HS-27A (cell line): ENCODE data around the gene HACL1.
A peak's percentile ranks its signal among the peaks of the same experiment; 100 is the strongest.
"Not testable (repeated sequence)": the region's sequence is repeated elsewhere in the genome, so short reads cannot be mapped to it uniquely, and the experiment has no call there.

ENCODE experiments used
- DNase-seq: peaks from one replicate; pipeline ENCODE4 v3.0.0-alpha.2; 2012; ENCODE audit warnings: low read depth, missing footprints

HACL1 gene

DNA sequence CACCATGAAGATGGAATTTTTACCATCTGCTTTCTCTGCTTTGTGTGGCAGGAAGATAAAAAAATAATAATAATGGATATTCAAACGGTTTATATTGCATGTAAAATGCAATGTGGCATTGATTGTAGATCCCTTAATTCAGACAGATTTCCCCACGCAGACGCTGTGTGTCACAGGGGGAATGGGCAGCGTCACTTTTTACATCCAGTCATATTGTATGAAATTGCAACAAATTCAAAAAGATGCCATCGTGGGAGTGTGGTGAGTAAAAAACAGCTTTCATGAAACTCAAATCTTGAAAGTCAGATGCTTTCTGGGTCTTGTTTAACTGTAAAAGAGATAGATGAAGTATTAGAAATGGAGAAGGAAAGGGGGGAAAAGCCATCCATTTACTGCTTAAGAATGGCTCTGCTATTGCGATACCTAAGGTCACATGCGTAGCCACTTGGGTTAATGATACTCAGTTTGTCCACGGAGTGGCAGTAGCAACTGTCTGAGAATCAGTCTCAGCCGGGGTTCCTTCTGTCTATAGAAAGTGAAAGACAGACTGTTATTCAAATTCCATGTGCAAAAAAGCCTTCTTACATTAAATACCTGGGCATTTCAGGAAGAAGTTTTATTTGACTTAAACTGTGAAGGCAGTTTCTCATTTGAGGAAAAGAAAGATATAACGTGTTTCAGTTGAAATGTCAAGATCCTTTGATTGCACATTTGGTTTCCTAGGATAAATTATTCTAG, 28.7 kb upstream of the HACL1 start:
- DNase-seq = peak; percentile 79

DNA sequence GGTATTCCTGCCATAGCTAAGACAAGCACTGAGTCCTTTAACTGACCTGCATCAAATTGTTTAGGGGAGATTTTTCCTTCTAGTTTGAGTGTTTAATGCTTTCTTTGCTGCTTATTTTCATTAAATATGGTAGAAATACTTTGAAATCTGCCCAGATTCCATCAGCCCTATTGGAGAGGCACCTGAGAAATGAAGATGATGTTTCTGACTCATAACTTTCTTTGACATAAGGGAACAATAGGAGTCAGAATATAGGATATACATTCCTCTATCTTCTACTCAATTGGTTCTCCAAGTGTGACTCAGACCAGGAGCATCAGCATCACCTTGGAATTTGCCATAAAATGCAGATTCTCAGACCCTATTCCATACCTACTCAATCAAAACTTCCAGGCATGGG, 27.6 kb upstream of the HACL1 start:
- DNase-seq = no peak

DNA sequence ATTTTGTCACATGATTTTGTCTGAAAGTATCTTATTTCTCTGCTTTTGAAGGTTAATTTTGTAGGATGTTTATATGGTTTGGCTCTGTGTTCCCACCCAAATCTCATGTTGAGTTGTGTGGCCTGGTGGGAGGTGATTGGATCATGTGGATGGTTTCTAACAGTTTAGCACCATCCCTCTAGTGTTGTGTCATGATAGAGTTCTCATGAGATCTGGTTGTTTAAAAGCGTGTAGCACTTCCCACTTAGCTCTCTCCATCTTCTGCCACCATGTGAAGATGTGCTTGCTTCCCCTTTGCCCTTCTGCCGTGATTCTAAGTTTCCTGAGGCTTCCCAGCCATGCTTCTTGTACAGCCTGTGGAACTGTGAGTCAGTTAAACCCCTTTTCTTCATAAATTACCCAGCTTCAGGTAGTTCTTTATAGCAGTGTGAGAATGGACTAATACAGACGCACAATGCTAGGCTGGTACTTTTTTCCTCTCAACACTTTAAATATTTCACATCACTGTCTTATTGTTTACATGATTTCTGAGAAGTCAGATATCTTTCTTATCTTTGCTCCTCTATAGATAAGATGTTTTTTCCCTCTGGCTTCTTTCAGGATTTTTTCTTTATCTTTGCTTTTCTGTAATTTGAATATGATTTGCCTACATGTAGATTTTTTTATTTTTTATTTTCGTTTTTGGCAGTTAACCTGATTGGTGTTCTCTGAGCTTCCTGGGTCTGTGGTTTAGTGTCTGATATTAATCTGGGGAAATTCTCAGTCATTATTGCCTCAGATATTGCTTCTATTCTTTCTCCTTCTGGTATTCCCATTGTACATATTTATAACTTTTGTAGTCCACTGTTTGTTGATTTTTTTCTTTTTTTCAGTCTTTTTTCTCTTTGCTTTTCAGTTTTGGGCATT, 22.4 kb upstream of the HACL1 start:
- no peak for DNase-seq

- DNase-seq = not testable (repeated sequence)
These were observed 18.5 kb upstream of the HACL1 start for GRCh38 chr3:15619659-15620464.

DNA sequence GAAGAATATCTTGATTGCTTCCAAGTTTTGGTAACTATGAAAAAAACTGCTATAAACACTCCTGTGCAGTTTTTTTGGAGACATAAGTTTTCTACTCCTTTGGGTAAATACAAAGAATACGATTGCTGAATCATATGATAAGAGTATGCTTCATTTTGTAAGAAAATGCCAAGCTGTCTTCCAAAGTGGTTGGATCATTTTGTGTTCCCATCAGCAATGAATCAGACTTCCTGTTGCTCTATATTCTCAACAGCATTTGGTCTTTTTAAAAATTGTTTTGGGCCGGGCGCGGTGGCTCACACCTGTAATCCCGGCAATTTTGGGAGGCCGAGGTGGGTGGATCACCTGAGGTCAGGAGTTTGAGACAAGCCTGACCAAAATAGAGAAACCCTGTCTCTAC, 14.7 kb upstream of the HACL1 start:
- no peak for DNase-seq

GRCh38 chr3:15614958-15615357, 13.6 kb upstream of the HACL1 start:
- no peak for DNase-seq

GRCh38 chr3:15612001-15612400, 10.6 kb upstream of the HACL1 start:
- DNase-seq = no peak

- DNase-seq = no peak
These were observed 9.6 kb upstream of the HACL1 start for GRCh38 chr3:15611018-15611417.

DNA sequence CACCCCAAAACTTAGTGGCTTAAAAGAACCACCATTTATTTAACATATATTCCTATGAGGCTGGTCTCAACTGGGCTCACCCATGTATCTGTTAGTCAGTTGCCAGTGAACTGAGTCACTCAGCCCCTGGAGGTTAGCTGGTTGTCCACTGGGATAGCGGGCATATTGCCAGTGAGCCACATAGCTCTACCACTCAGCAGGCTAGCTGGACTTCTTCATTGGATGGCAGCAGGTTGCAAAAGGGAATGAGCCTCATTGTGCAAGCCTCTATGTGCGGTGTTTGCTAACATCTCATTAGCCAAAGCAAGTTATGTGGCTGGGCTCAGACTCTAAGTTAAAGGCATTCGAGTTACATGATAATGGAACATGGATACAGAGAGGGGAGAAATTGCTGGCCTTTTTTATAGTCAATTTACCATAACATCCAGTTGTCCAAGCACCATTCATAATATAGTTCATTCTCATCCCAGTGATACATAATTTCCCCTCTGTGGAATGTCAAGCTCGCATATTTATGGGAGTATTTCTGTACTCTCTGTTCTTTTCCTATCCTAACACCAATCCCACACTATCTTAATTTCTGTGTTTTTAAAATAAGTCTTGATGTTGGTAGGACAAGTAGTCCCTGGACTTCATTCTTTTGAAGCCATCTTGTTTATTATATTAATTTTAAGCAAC, 8.9 kb upstream of the HACL1 start:
- peak; percentile 91 for DNase-seq

GRCh38 chr3:15606434-15606891, 5.1 kb upstream of the HACL1 start:
- no peak for DNase-seq

GRCh38 chr3:15604584-15604983, 3.2 kb upstream of the HACL1 start:
- DNase-seq = not testable (repeated sequence)

DNA sequence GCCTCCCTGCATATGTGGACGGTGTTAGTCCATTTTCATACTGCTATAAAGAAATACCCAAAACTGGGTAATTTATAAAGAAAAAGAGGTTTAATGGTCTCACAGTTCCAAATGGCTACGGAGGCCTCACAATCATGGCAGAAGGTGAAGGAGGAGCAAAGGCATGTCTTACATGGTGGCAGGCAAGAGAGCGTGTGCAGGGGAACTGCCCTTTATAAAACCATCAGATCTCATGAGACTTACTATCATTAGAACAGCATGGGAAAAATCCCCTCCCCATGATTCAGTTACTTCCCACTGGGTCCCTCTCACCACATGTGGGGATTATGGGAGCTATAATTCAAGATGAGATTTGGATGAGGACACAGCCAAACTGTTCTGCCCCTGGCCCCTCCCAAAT, 1.4 kb upstream of the HACL1 start:
- not testable (repeated sequence) for DNase-seq

GRCh38 chr3:15602146-15602536, 772 bp upstream of the HACL1 start:
- no peak for DNase-seq

GRCh38 chr3:15601046-15601398, 347 bp downstream of the HACL1 start:
- no peak for DNase-seq

DNA sequence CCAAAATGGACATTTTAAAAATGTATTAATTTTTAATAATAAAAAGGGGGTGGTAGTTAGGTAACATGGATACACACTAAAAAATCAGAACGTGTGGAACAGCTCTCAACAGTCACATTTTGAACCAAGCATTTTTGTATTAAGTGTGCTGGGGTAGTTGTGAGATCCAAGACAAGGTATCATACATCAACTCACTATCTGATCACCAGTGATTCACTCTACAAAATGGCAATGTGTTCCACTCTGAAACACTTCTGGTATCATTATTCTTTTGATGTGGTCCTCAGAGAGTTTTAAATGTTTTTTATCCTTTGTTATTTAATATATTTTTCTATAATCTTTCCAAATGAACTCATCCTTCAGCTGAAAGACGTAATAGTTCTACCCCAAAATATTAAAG, 5.4 kb downstream of the HACL1 start:
- DNase-seq = no peak

GRCh38 chr3:15592968-15593367, 8.4 kb downstream of the HACL1 start:
- no peak for DNase-seq

DNA sequence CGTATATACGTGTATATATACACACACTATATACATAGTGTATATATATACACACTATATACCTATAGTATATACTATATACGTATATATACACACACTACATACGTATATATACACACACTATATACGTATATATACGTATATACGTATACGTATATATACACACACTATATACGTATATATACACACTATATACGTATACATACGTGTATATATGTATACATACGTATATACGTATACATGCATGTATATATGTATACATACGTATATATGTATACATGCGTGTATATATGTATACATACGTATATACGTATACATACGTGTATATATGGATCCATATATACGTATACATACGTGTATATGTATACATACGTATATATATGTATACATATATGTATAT, 9.4 kb downstream of the HACL1 start:
- no peak for DNase-seq

DNA sequence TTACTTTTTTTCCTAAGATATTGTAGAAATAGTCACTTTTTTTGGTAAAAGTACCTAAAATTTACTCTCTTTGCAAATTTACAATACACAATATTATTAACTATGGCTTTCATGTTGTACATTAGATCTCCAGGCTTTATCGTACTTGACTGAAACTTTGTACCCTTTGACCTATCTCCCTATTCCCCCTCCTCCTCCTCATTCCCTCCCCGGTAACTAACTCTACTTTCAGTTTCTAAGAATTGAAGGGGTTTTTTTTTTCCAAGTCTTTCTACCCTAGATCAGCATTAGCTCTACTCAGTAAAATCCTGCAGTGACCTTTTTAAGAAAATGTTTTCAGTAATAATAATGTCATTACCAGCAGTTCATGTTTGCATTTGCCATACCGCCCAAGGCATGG, 10.1 kb downstream of the HACL1 start:
- DNase-seq = no peak

- no peak for DNase-seq
These were observed 16.1 kb downstream of the HACL1 start for GRCh38 chr3:15585111-15585845.

DNA sequence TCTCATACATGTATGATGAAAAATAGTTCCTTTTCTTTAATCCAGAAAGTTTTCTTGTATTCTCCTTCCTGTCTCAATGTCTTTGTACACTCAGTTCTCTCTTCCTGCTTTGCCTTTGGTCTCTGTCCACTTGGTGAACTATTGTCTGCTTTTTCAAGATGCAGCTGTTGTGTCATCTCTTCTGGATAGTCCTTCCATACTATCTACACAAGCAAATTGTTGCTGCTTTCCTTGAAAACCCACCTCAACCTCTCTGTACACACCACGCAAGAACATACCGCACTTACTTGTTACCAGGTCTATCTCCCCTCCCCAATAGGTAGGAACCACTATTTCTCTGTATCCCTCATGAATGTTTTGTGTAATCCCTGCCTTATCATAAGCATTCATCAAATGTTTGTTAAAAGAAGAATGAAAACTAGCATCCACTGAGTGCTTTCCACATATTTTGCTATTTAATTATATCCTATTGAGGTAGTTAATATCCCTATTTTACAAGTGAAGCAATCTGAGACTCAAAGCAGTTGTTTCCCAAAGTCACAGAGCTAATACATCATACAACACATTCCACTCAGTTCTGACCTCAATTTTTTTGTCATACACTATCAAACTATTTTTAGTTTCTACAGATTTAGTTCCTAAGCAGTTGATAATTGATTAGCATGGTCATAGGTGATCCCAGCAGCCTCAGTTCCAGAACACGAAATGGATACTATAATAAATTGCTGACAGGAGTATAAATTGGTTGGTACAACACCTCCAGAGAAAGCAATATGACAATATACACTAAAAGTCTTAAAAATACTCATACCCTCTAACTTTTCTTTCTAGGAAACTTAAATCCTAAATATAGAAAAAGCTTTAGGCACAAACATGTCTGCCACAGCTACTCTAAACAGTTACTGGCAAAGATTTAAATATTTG, 19.6 kb downstream of the HACL1 start:
- no peak for DNase-seq
